Immature natural killer cell (primary cell): ENCODE results near the gene DOLPP1. TPM values are rescaled to one million over a fixed set of nuclear protein-coding genes. Genes with fewer than 3 reads are reported as not detected.

Experiments
- DNase-seq, 3 donors: peaks; one replicate each; pipeline ENCODE4 v3.0.0; 2022; ENCODE audit warnings: mixed read lengths in 1 of 3
- H3K27ac Mint-ChIP-seq, 6 donors: one replicate each; pipeline ENCODE4 v1.8.0; 2020; ENCODE audit warnings: mixed read lengths in 6 of 6, mild to moderate bottlenecking in 5 of 6, inconsistent platforms in 4 of 6, moderate library complexity in 3 of 6
- H3K27me3 Mint-ChIP-seq, 3 donors: one replicate each; pipeline ENCODE4 v1.8.0; 2020 to 2021; ENCODE audit warnings: low read depth in 3 of 3, mild to moderate bottlenecking in 3 of 3, mixed read lengths in 3 of 3, moderate library complexity in 3 of 3, inconsistent platforms in 1 of 3
- H3K36me3 Mint-ChIP-seq, 3 donors: one replicate each; pipeline ENCODE4 v1.8.0; 2020; ENCODE audit warnings: mixed read lengths in 3 of 3, inconsistent platforms in 2 of 3, mild to moderate bottlenecking in 2 of 3
- H3K4me1 Mint-ChIP-seq, 2 donors: one replicate each; pipeline ENCODE4 v1.8.0; 2020; ENCODE audit warnings: inconsistent platforms in 2 of 2, mild to moderate bottlenecking in 2 of 2, mixed read lengths in 2 of 2, moderate library complexity in 1 of 2
- H3K4me3 Mint-ChIP-seq, 5 donors: one replicate each; pipeline ENCODE4 v1.8.0; 2020; ENCODE audit warnings: mild to moderate bottlenecking in 5 of 5, mixed read lengths in 5 of 5, inconsistent platforms in 3 of 5, moderate library complexity in 3 of 5
- H3K9me3 Mint-ChIP-seq, 6 donors: one replicate each; pipeline ENCODE4 v1.8.0; 2020; ENCODE audit warnings: mild to moderate bottlenecking in 6 of 6, mixed read lengths in 6 of 6, inconsistent platforms in 4 of 6, moderate library complexity in 3 of 6
- polyA plus RNA-seq, 3 donors: library from polyadenylated mRNA; unstranded; fragments of 300-500 nt; fragmentation: Illumina TruSeq; gene quantifications; one replicate each; pipeline ENCODE4 v1.2.3, GENCODE V29; 2021

The DOLPP1 gene
- polyA plus RNA-seq, 3 donors from 2014 or later: 9.0 to 13.1 (median 12.9) TPM

DNA sequence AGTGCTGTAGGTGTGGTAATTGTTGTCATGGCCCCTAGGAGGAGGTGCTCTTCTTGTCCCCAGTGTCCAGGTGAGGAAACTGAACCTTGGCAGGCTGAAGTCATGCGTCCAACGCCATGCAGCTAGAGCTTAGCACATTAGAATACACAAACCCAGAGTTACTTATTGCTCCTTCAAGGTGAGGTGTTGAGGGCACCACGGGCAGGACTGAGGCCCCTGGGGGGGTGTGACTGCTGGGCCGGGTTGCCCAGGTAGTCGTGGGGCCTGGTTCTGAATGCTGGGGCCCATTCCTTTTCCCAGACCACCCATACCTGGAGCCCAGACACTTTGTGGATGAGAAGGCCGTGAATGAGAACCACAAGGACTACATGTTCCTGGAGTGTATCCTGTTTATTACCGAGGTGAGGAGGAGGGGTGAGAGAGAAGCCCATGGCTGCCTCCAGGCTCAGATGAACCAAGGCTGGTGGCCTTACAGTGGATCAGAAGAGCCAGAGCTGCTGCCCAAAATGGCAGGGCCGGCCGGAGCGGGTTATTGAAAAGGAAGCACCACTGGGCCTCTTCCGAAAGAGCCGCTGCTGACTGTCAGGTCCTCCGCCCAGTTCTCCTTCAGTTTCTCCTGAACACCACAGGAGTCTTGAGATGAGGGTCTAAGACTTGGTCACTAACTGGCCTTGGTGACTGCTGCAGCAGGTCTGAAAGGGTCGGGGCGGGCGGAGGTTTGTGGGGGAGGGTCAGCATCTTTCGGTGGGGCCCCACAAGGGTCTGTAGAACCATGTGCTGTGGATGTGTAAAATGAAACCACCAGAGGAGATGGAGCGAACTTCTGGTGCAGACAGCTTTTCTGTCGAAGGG, 56.6 kb downstream of the DOLPP1 start:
- DNase-seq: no peak
- Mint-ChIP-seq H3K27me3 (peaks cover 0 to 6% (median 0%) of the 10 kb centered on the region in 3 donors), H3K27ac (peak overlapping the region in 1 of 6 donors; percentile 57), H3K9me3 (no peaks in the 10 kb centered on the region), H3K4me1 (peaks cover 21 to 27% of the 10 kb centered on the region in 2 donors), H3K36me3 (peaks cover 3 to 12% (median 5%) of the 10 kb centered on the region in 3 donors), H3K4me3 (no peak overlapping the region)

GRCh38 chr9:129138144-129138462, 57.2 kb downstream of the DOLPP1 start:
- Mint-ChIP-seq H3K4me3 (no peak overlapping the region), H3K27ac (no peak overlapping the region), H3K27me3 (peaks cover 0 to 6% (median 0%) of the 10 kb centered on the region in 3 donors), H3K4me1 (peaks cover 22 to 33% of the 10 kb centered on the region in 2 donors), H3K9me3 (no peaks in the 10 kb centered on the region), H3K36me3 (peaks cover 3 to 17% (median 5%) of the 10 kb centered on the region in 3 donors)
- no peak for DNase-seq

DNA sequence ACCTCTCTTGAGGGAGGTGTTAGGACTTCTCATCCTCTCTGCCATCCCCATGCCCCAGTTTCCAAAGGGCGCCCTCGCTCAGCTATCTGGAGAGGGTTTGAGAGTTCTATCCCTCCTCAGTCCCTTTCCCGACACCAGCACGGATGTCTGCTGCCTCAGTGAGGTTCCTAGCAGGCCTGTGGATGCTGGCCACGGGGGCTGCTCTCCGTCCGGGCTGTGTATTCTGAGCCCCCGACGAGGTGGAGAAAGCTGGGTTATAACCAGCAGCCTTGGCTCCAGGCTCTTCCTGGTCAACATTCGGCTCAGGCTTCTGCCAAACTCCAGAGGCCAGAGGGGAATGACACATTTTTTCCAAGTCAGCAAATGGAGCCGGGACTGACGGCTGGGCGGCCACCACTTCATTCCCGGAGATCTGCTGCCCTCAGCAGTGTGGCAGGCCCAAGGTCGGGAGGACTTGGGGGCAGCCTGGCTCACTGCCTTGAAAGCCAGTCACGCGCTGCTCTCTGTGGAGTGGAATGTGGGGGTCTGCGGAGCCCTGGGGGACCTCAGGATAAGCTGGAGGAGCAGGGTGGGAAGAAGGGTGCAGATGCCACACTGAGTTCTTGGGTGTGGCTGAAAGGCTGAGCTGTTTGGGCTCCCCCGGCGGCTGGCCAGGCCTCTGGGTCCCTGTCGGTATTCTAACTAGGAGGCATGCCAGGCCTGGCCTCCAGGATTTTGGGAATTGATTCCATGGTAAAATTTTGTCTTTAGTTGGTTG, 57.7 kb downstream of the DOLPP1 start:
- Mint-ChIP-seq H3K36me3 (peaks cover 3 to 14% (median 3%) of the 10 kb centered on the region in 3 donors), H3K9me3 (no peaks in the 10 kb centered on the region), H3K4me1 (peaks cover 22 to 33% of the 10 kb centered on the region in 2 donors), H3K27me3 (peaks cover 0 to 6% (median 0%) of the 10 kb centered on the region in 3 donors), H3K4me3 (peak overlapping the region in 1 of 5 donors; percentile 83), H3K27ac (peak overlapping the region; percentile 45 to 96 (median 94))
- DNase-seq: no peak

DNA sequence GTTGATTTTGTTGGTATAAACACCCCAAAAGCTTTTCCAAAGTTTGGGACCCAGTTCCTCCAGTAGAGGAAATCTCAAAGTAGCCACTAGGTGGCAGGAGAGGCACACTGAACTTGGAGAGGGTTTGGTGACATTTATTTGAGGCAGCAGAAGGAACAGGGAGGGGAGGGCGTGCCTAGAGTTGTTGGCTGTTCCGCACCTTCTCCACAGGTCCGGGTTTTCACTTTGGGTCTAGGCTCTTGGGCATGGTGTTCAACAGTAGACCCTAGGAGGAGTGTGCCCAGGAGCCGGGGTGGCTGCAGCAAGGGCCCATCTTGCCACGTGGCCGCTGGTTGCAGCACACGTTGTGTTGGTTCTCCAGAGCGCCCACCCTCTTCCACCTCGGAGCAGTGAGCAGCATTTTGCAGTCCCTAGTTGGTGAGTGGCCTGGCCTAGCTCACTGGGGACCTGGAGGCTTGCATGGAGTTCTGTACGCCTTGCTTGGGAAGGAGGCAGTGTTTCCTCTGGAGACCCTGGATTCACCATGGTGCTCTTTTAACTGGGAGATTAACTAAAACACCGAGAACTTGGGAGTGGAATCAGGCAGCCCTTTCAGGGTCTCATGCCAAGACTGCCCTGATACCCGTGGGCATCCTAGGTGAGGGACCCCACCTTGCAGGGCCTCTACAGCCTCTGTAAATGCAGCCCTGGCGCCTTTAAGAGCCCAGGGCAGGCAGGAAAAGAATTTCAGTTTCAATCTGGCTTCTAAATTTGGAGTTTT, 58.5 kb downstream of the DOLPP1 start:
- Mint-ChIP-seq H3K9me3 (no peaks in the 10 kb centered on the region), H3K27ac (peak overlapping the region; percentile 88 to 96 (median 94)), H3K4me1 (peaks cover 22 to 33% of the 10 kb centered on the region in 2 donors), H3K36me3 (peaks cover 3 to 16% (median 7%) of the 10 kb centered on the region in 3 donors), H3K27me3 (peaks cover 0 to 6% (median 0%) of the 10 kb centered on the region in 3 donors), H3K4me3 (peak overlapping the region; percentile 79 to 87 (median 84))
- peak; percentile 70 to 78 (median 74) for DNase-seq

DNA sequence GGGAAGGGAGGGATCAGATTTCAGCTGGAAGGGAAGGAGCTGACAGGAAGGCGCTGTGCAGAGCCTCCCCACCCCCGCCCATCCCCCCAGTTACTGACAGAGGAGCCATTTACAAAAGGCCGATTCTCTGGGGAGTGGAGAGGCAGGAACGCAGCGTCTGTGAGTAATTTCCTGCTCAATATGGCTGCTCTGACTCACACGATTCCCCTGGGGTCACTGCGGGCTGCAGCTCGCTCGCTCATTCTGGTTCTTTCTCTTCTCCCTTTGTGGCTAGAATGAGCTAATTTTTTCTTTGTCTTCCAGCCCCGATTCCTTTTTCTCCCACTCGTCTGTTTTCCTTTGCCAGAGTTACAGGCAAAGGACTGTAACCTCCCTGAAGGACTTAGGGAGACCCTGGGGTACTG, 59.1 kb downstream of the DOLPP1 start:
- Mint-ChIP-seq H3K27me3 (peaks cover 0 to 6% (median 0%) of the 10 kb centered on the region in 3 donors), H3K36me3 (peaks cover 3 to 16% (median 4%) of the 10 kb centered on the region in 3 donors), H3K4me3 (peak overlapping the region; percentile 79 to 87 (median 84)), H3K4me1 (peaks cover 22 to 33% of the 10 kb centered on the region in 2 donors), H3K9me3 (no peaks in the 10 kb centered on the region), H3K27ac (peak overlapping the region; percentile 88 to 96 (median 94))
- peak; percentile 72 to 75 (median 73) for DNase-seq

Other genes starting within 250 kb of the DOLPP1 start
- 10 to 100 TPM in 1 of 3 donors, 1 to 10 TPM in 2; 9.6 to 10.1 (median 10.0) TPM for gene KYAT1, start 199.2 kb upstream of the DOLPP1 start, polyA plus RNA-seq
- gene LRRC8A, start 199.0 kb upstream of the DOLPP1 start, polyA plus RNA-seq: 10 to 100 TPM; 29.3 to 98.2 (median 34.6) TPM
- 1 to 10 TPM; 2.7 to 7.1 (median 4.1) TPM for gene PHYHD1, start 160.1 kb upstream of the DOLPP1 start, polyA plus RNA-seq
- gene DOLK, start 133.5 kb upstream of the DOLPP1 start, polyA plus RNA-seq: 10 to 100 TPM in 1 of 3 donors, 1 to 10 TPM in 2; 9.5 to 18.0 (median 10.0) TPM
- 10 to 100 TPM; 12.2 to 31.8 (median 18.6) TPM for gene NUP188, start 133.4 kb upstream of the DOLPP1 start, polyA plus RNA-seq
- gene SH3GLB2, start 52.8 kb upstream of the DOLPP1 start, polyA plus RNA-seq: 10 to 100 TPM; 20.4 to 42.2 (median 24.1) TPM
- gene MIGA2, start 44.5 kb upstream of the DOLPP1 start, polyA plus RNA-seq: 1 to 10 TPM; 4.8 to 9.1 (median 6.9) TPM
- gene CRAT, start 29.7 kb downstream of the DOLPP1 start, polyA plus RNA-seq: 10 to 100 TPM in 2 of 3 donors, 1 to 10 TPM in 1; 9.8 to 22.4 (median 16.7) TPM
- 10 to 100 TPM; 16.8 to 19.1 (median 19.0) TPM for gene PTPA, start 30.3 kb downstream of the DOLPP1 start, polyA plus RNA-seq
- 1 to 10 TPM in 1 of 3 donors, under 1 TPM in 2; 0.15 to 1.1 (median 0.16) TPM for gene IER5L, start 97.2 kb downstream of the DOLPP1 start, polyA plus RNA-seq